Adrenal gland (tissue), 12 donors: ENCODE results near the gene C1RL. TPM values are rescaled to one million over a fixed set of nuclear protein-coding genes. Genes with fewer than 3 reads are reported as not detected.
A peak's percentile ranks its signal among the peaks of the same experiment; 100 is the strongest.

Experiments used
- DNase-seq, 7 donors: peaks; one replicate each; pipeline ENCODE4 v3.0.0-alpha.2; 2019 to 2020
- H3K27ac ChIP-seq, 5 donors: fragments of 200-600 bp; sonication (generic) in 4 of 5; 1 replicate in 3 of 5; 2 replicates in 2 of 5; pipeline versions ENCODE4 v1.5.1 to v1.8.0; 2016 to 2020; ENCODE audit warnings: mild to moderate bottlenecking in 1 of 5
- H3K27me3 ChIP-seq: fragments of 200-600 bp; 2 replicates; pipeline ENCODE4 v1.8.0; 2021
- H3K36me3 ChIP-seq, 2 donors: fragments of 200-600 bp; replicated peaks in 1 of 2; 1 replicate in 1 of 2; 2 replicates in 1 of 2; pipeline versions ENCODE4 v1.5.1 to v1.8.0; 2018 to 2022
- H3K4me1 ChIP-seq, 2 donors: fragments of 200-600 bp; replicated peaks in 1 of 2; 1 replicate in 1 of 2; 2 replicates in 1 of 2; pipeline versions ENCODE4 v1.5.1 to v1.8.0; 2018 to 2021
- H3K4me3 ChIP-seq, 4 donors: fragments of 200-600 bp; sonication (generic) in 3 of 4; one replicate each; pipeline ENCODE4 v1.5.1; 2016 to 2018
- H3K9me3 ChIP-seq, 3 donors: fragments of 200-600 bp; sonication (generic) in 1 of 3; replicated peaks in 1 of 3; 1 replicate in 2 of 3; 2 replicates in 1 of 3; pipeline versions ENCODE4 v1.5.1 to v1.8.0; 2016 to 2021
- POLR2A ChIP-seq, 2 donors: fragments of 450-650 bp; IDR thresholded peaks; one replicate each; pipeline ENCODE4 v1.6.1; 2017; ENCODE audit warnings: antibody characterized with exemption in 2 of 2, mild to moderate bottlenecking in 2 of 2, moderate library complexity in 1 of 2
- WGBS, 4 donors: extraction: QIAGEN DNeasy Blood & Tissue Kit in 2 of 4; methylation state at CpG; one replicate each; pipeline versions ENCODE4 v1.1.5 to v1.1.7; 2013 to 2017; 5-methylcytosine and 5-hydroxymethylcytosine counted together
- intact Hi-C, 2 donors: fragments of 100-400 bp; cut with DNase I; formaldehyde crosslinking; loops; one replicate each; pipeline versions ENCODE4 v1.14.1 to v1.15.0; 2022 to 2023
- polyA plus RNA-seq, 3 donors: library from polyadenylated mRNA; stranded (reverse); fragments of 200-250 nt in 2 of 3; fragments of 350-450 nt in 1 of 3; fragmentation: Illumina TruSeq in 1 of 3; extraction: RNeasy Lipid Tissue Mini Kit (QIAGEN cat#74804) in 1 of 3; gene quantifications; one replicate each; pipeline ENCODE4 v1.2.3, GENCODE V29; 2013 to 2014
- total RNA-seq, 9 donors: library from RNA; depleted of rRNA in 4 of 9; stranded (reverse); fragments of >200 nt in 4 of 9; fragments of 120-200 nt in 1 of 9; fragmentation: NEBNext Ultra II Directional in 1 of 9; extraction: Animal tissue kit (Norgen Biotek cat#: 25700) in 1 of 9; gene quantifications; one replicate each; pipeline versions ENCODE4 v1.1.0 to v1.2.4, GENCODE V29; 2013 to 2023
- TF ChIP-seq, protein P1 (sequence below), 6 experiments: fragments of 450-650 bp in 4 of 6; fragments of 200-600 bp in 2 of 6; sonication (generic) in 1 of 6; IDR thresholded peaks; 1 replicate in 5 of 6; 2 replicates in 1 of 6; pipeline versions ENCODE4 v1.5.1 to v1.8.0; 2016 to 2021; ENCODE audit warnings: antibody characterized with exemption in 6 of 6, mild to moderate bottlenecking in 2 of 6, moderate library complexity in 1 of 6
- donor health status: healthy with polysubstance abuse.
- donor health status: Bipolar disorder and iron deficiency.
- donor health status: DM: yes; HTN: yes; CAD: no.
- donor health status: DM: no; HTN: no; CAD: no.
- donor health status: DM: no; HTN: no; CAD: no.
- donor health status: DM: yes; HTN: yes; CAD: no.

The C1RL gene
- total and polyA plus RNA-seq, 12 donors = 33.3 to 407 (median 157) TPM

DNA sequence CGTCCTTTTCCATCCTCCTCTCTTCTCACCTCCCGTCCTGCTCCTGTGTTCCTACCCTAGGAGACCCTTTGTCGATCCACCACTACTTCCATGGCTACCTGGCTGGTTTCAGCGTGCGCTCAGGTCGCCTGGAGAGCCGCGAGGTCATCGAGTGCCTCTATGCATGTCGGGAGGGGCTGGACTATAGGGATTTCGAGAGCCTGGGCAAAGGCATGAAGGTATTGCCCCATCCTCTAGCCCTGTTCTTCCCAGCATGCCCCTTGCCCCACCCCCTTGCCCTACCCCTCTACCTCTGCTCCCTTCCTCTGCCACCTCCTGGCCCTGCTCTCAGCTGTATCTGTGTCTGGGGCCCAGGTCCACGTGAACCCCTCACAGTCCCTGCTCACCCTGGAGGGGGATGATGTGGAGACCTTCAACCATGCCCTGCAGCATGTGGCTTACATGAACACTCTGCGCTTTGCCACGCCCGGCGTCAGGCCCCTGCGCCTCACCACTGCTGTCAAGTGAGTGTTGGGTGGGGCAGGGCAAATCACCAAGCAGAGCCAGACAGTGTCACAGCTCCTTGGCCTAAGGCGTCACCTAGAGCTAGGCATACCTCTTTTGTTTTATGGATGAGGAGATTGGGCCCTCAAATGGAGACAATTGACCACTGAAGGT lies 33.9 kb upstream of the C1RL start:
- H3K36me3 ChIP-seq = peaks cover 0 to 37% of the 10 kb centered on the region in 2 donors
- intact Hi-C loops = no loop called here
- no peaks in the 10 kb centered on the region for H3K4me1 ChIP-seq
- DNase-seq = no peak
- TF ChIP-seq, protein P1, sequence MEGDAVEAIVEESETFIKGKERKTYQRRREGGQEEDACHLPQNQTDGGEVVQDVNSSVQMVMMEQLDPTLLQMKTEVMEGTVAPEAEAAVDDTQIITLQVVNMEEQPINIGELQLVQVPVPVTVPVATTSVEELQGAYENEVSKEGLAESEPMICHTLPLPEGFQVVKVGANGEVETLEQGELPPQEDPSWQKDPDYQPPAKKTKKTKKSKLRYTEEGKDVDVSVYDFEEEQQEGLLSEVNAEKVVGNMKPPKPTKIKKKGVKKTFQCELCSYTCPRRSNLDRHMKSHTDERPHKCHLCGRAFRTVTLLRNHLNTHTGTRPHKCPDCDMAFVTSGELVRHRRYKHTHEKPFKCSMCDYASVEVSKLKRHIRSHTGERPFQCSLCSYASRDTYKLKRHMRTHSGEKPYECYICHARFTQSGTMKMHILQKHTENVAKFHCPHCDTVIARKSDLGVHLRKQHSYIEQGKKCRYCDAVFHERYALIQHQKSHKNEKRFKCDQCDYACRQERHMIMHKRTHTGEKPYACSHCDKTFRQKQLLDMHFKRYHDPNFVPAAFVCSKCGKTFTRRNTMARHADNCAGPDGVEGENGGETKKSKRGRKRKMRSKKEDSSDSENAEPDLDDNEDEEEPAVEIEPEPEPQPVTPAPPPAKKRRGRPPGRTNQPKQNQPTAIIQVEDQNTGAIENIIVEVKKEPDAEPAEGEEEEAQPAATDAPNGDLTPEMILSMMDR (IDR thresholded peaks at IDR 0.05) = no peak
- TF ChIP-seq POLR2A (IDR thresholded peaks at IDR 0.05) = no peak
- H3K27me3 ChIP-seq = no peaks in the 10 kb centered on the region
- H3K27ac ChIP-seq = peak overlapping the region in 1 of 5 donors; percentile 34
- no peak overlapping the region for H3K4me3 ChIP-seq
- H3K9me3 ChIP-seq = no peaks in the 10 kb centered on the region
- WGBS, 4 donors = 95 to 97% (median 96%) methylated on average over 18 of the region's 18 CpGs

DNA sequence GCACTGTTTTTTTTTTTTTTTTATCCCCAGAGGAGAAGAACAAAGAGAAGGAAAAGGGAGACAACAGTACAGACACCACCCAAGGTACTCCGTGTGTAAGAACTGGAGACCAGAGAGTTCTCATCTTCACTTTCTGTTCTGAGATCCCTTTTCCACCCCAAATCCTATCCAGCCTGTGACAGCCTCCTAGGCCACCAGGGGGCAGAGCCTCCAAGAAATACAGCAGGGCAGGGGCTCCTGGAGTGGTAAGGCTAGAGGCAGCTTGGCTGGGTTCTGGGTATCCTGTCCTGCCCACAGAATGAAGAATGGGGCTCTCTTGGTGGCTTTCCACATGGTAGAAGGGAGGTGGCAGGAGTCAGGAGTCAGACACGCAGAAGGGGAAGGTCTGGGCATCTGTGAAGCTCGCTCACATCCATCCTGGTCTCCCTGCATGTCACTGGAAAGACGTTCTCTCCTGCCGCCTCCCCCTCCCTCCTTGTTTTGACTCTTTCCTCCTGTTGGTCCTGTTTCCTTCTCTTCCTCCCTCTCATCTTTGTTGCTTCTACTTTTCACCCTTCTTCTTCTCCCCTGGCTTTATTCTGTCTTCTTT lies 33.1 kb upstream of the C1RL start:
- no peaks in the 10 kb centered on the region for H3K9me3 ChIP-seq
- TF ChIP-seq, protein P1 (IDR thresholded peaks at IDR 0.05) = peak; percentile 36 to 65 (median 60)
- no peak for TF ChIP-seq POLR2A (IDR thresholded peaks at IDR 0.05)
- no peaks in the 10 kb centered on the region for H3K4me1 ChIP-seq
- DNase-seq = peak in 6 of 7 donors; percentile 42 to 74 (median 62)
- no peak overlapping the region for H3K4me3 ChIP-seq
- 73 to 85% (median 81%) methylated on average over 5 of the region's 5 CpGs for WGBS, 4 donors
- no peaks in the 10 kb centered on the region for H3K27me3 ChIP-seq
- peaks cover 0 to 41% of the 10 kb centered on the region in 2 donors for H3K36me3 ChIP-seq
- no peak overlapping the region for H3K27ac ChIP-seq
- intact Hi-C loops = no loop called here

DNA sequence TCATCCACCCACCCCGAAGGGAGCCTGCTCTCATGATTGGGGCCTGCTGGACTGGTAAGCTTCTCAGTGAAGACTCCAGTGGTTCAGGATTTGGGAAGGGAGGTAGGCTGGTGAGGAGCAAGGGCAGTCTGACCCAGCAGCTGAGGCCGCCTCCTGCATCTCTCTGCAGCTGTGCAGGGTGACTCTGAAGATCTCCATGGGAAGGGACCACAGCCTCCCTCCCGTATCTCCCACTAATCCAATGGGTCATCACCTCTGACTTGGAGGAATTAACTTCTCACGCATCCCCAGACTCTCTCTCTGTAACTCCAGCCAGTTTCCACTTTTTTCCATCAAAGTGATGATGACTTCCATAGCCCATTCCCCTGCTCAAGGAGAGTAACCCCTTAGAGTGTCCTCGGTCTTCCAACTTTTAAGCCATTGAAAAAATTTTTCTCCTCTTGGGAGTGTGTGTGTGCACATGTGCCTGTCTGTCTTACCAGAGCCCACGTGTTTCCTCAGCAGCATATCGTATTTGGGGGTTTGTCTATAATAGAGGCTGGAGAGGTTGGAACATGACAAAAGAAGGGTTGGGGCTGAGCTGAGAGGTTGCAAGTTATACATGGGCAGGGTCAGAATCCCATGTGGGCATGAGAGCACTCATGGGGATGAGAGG lies 32.5 kb upstream of the C1RL start:
- Histone ChIP-seq H3K4me1 (no peaks in the 10 kb centered on the region), H3K9me3 (no peaks in the 10 kb centered on the region), H3K27ac (no peak overlapping the region), H3K4me3 (no peak overlapping the region), H3K27me3 (no peaks in the 10 kb centered on the region), H3K36me3 (peaks cover 0 to 41% of the 10 kb centered on the region in 2 donors)
- intact Hi-C loops = no loop called here
- WGBS, 4 donors = 84 to 93% (median 91%) methylated on average over 6 to 7 of the region's 7 CpGs
- DNase-seq = no peak
- TF ChIP-seq POLR2A (IDR thresholded peaks at IDR 0.05) = no peak
- TF ChIP-seq, protein P1 (IDR thresholded peaks at IDR 0.05) = no peak

DNA sequence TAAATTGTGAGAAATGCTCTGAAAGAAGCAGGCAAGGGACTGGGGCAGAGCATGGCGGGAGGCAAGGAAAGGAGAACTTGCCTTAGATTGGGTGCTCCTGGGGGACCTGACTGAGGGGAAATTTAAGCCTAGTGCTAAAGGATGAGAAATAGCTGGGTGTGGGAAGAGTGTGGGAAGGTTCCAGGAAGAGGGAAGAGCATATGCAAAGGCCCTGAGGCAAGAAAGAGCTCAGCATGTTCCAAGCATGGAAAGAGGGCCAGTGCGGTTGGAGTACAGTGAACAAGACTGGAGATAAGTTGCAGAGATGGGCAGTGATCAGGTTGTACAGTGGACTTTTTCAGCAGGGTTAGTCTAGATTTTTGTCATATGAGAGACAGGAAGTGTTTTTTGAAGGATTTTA lies 30.2 kb upstream of the C1RL start:
- Histone ChIP-seq H3K4me1 (no peaks in the 10 kb centered on the region), H3K36me3 (peaks cover 0 to 62% of the 10 kb centered on the region in 2 donors), H3K9me3 (no peaks in the 10 kb centered on the region), H3K27ac (no peak overlapping the region), H3K4me3 (no peak overlapping the region), H3K27me3 (no peaks in the 10 kb centered on the region)
- intact Hi-C loops = no loop called here
- 97 to 100% (median 98%) methylated on average over 2 of the region's 2 CpGs for WGBS, 4 donors
- TF ChIP-seq, protein P1 (IDR thresholded peaks at IDR 0.05) = no peak
- no peak for TF ChIP-seq POLR2A (IDR thresholded peaks at IDR 0.05)
- DNase-seq = no peak
